H1 (cell line): ENCODE measurements around the gene CYTL1. TPM values are rescaled to one million over a fixed set of nuclear protein-coding genes. Genes with fewer than 3 reads are reported as not detected.

Source experiments
- CTCF ChIA-PET: fragments of 300-600 bp; sonication (Branson Sonifier 250); formaldehyde crosslinking; loops from one replicate; lab custom pipeline; 2021; ENCODE audit not compliant: partially characterized antibody; lab: Charles Lee
- POLR2A ChIA-PET: fragments of 300-600 bp; sonication (Branson Sonifier 250); formaldehyde crosslinking; loops from one replicate; lab custom pipeline; 2021; ENCODE audit warnings: inconsistent platforms; ENCODE audit not compliant: partially characterized antibody; lab: Charles Lee
- DNase-seq, 2 experiments: peaks; one replicate each; pipeline versions ENCODE4 v3.0.0 to v3.0.0-alpha.2; 2010 to 2022; ENCODE audit warnings: low spot score in 2 of 2, low read depth in 1 of 2, mixed read lengths in 1 of 2
- FAIRE-seq: peaks from 2 replicates; lab custom pipeline; 2011; peaks lifted over from hg19 to GRCh38; lab: Jason Lieb, UNC
- H2AFZ ChIP-seq: 2 replicates; pipeline ENCODE4 v1.8.1; 2012; ENCODE audit warnings: low read length, inconsistent platforms
- H2AK5ac ChIP-seq: 2 replicates; pipeline ENCODE4 v1.6.1; 2013; ENCODE audit warnings: low read depth, low read length
- H2BK120ac ChIP-seq: replicated peaks from 2 replicates; pipeline ENCODE3; 2013; ENCODE audit warnings: low read depth, low read length, inconsistent platforms
- H2BK12ac ChIP-seq: 2 replicates; pipeline ENCODE4 v1.6.1; 2013; ENCODE audit warnings: low read depth, low read length
- H2BK15ac ChIP-seq: 2 replicates; pipeline ENCODE4 v1.6.1; 2013; ENCODE audit warnings: low read length
- H2BK20ac ChIP-seq: 2 replicates; pipeline ENCODE4 v1.6.1; 2013; ENCODE audit warnings: low read length
- H2BK5ac ChIP-seq: 2 replicates; pipeline ENCODE4 v1.6.1; 2013; ENCODE audit warnings: low read depth, low read length
- H3K14ac ChIP-seq: 2 replicates; pipeline ENCODE4 v1.6.1; 2013; ENCODE audit warnings: inconsistent platforms; ENCODE audit not compliant: insufficient read length
- H3K18ac ChIP-seq: 2 replicates; pipeline ENCODE4 v1.6.1; 2013; ENCODE audit warnings: low read length; ENCODE audit errors: extremely low read depth
- H3K23ac ChIP-seq: 2 replicates; pipeline ENCODE4 v1.6.1; 2013; ENCODE audit warnings: inconsistent platforms; ENCODE audit not compliant: insufficient read length
- H3K23me2 ChIP-seq: 2 replicates; pipeline ENCODE4 v1.6.1; 2013; ENCODE audit warnings: low read depth, low read length
- H3K27ac ChIP-seq: 2 replicates; pipeline ENCODE4 v1.6.1; 2011; ENCODE audit warnings: low read depth, low read length, inconsistent platforms
- H3K27me3 ChIP-seq, 4 experiments: replicated peaks in 1 of 4; 1 replicate in 1 of 4; 2 replicates in 3 of 4; pipeline versions ENCODE4 v1.6.1 to v1.8.1; 2011 to 2013; ENCODE audit warnings: low read length in 3 of 4, mild to moderate bottlenecking in 3 of 4, inconsistent platforms in 2 of 4, mixed read lengths in 2 of 4, moderate library complexity in 1 of 4; ENCODE audit not compliant: control insufficient read depth in 3 of 4, insufficient read depth in 3 of 4; ENCODE audit errors: extremely low read depth in 1 of 4
- H3K36me3 ChIP-seq, 4 experiments: 2 replicates each; pipeline versions ENCODE4 v1.6.1 to v1.8.1; 2011 to 2013; ENCODE audit warnings: mild to moderate bottlenecking in 4 of 4, low read length in 3 of 4, moderate library complexity in 2 of 4, control low read depth in 1 of 4, inconsistent platforms in 1 of 4; ENCODE audit not compliant: insufficient read depth in 4 of 4, control insufficient read depth in 2 of 4
- H3K4ac ChIP-seq: replicated peaks from 2 replicates; pipeline ENCODE3; 2013; ENCODE audit warnings: low read length, low read depth, mixed read lengths, inconsistent platforms; ENCODE audit not compliant: insufficient read length
- H3K4me1 ChIP-seq, 4 experiments: replicated peaks in 1 of 4; 1 replicate in 1 of 4; 2 replicates in 3 of 4; pipeline versions ENCODE4 v1.6.1 to v1.8.1; 2011 to 2013; ENCODE audit warnings: low read length in 3 of 4, inconsistent platforms in 2 of 4, mixed read lengths in 1 of 4; ENCODE audit not compliant: insufficient read depth in 4 of 4, control insufficient read depth in 3 of 4
- H3K4me2 ChIP-seq, 2 experiments: 2 replicates each; pipeline versions ENCODE4 v1.6.1 to v1.8.1; 2011 to 2013; ENCODE audit warnings: low read depth in 2 of 2, low read length in 2 of 2, control low read depth in 1 of 2, inconsistent platforms in 1 of 2, mild to moderate bottlenecking in 1 of 2; ENCODE audit not compliant: insufficient read depth in 1 of 2
- H3K4me3 ChIP-seq, 4 experiments: fragments of 200-600, 300-600 bp in 1 of 4; sonication (generic), shearing (Covaris generic), sonication (Bioruptor Twin) in 1 of 4; 2 replicates each; pipeline versions ENCODE4 v1.5.1 to v1.8.1; 2011 to 2016; ENCODE audit warnings: low read length in 4 of 4, low read depth in 3 of 4, control low read depth in 2 of 4, inconsistent platforms in 2 of 4, mild to moderate bottlenecking in 2 of 4, mixed read lengths in 1 of 4, moderate library complexity in 1 of 4; ENCODE audit not compliant: insufficient read depth in 2 of 4; ENCODE audit errors: extremely low read depth in 1 of 4
- H3K56ac ChIP-seq: replicated peaks from 2 replicates; pipeline ENCODE3; 2013; ENCODE audit warnings: low read depth, mild to moderate bottlenecking, mixed read lengths, low read length, inconsistent platforms; ENCODE audit not compliant: insufficient read length
- H3K79me1 ChIP-seq: 2 replicates; pipeline ENCODE4 v1.6.1; 2013; ENCODE audit warnings: low read depth, low read length, control low read depth
- H3K79me2 ChIP-seq, 2 experiments: 2 replicates each; pipeline versions ENCODE4 v1.6.1 to v1.8.1; 2012 to 2013; ENCODE audit warnings: low read length in 2 of 2, mild to moderate bottlenecking in 2 of 2, inconsistent platforms in 1 of 2; ENCODE audit not compliant: insufficient read depth in 2 of 2, control insufficient read depth in 1 of 2
- H3K9ac ChIP-seq, 4 experiments: replicated peaks in 1 of 4; 1 replicate in 1 of 4; 2 replicates in 3 of 4; pipeline versions ENCODE4 v1.6.1 to v1.8.1; 2011 to 2013; ENCODE audit warnings: low read depth in 3 of 4, low read length in 3 of 4, control low read depth in 2 of 4, mild to moderate bottlenecking in 2 of 4, moderate library complexity in 2 of 4, inconsistent platforms in 1 of 4; ENCODE audit errors: extremely low read depth in 1 of 4
- H3K9me3 ChIP-seq, 2 experiments: 2 replicates each; pipeline versions ENCODE4 v1.6.1 to v1.8.1; 2012 to 2013; ENCODE audit warnings: mild to moderate bottlenecking in 2 of 2, moderate library complexity in 2 of 2, control low read depth in 1 of 2, inconsistent platforms in 1 of 2, low read depth in 1 of 2, low read length in 1 of 2, mixed read lengths in 1 of 2; ENCODE audit not compliant: insufficient read depth in 2 of 2
- H4K20me1 ChIP-seq, 2 experiments: replicated peaks in 1 of 2; 2 replicates each; pipeline versions ENCODE3 to v1.8.1; 2011 to 2013; ENCODE audit warnings: inconsistent platforms in 2 of 2, low read length in 2 of 2, mild to moderate bottlenecking in 1 of 2; ENCODE audit not compliant: insufficient read depth in 2 of 2, control insufficient read depth in 1 of 2
- H4K5ac ChIP-seq: 2 replicates; pipeline ENCODE4 v1.6.1; 2013; ENCODE audit warnings: low read length, low read depth, mixed read lengths, inconsistent platforms; ENCODE audit not compliant: insufficient read length
- H4K8ac ChIP-seq: 2 replicates; pipeline ENCODE4 v1.8.0; 2013; ENCODE audit warnings: mild to moderate bottlenecking, moderate library complexity, low read length, inconsistent platforms; ENCODE audit not compliant: insufficient read depth; ENCODE audit errors: extremely low read depth
- H4K91ac ChIP-seq: replicated peaks from 2 replicates; pipeline ENCODE3; 2013; ENCODE audit warnings: low read length, mixed read lengths, inconsistent platforms; ENCODE audit not compliant: insufficient read length
- EGR1 ChIP-seq: IDR thresholded peaks from 2 replicates; pipeline ENCODE4 v1.6.1; 2011; ENCODE audit warnings: low read depth, low read length, borderline replicate concordance
- JUND ChIP-seq: IDR thresholded peaks from 2 replicates; pipeline ENCODE4 v1.6.1; 2011; ENCODE audit warnings: mild to moderate bottlenecking, improper control_type of control experiment, low read length
- NRF1 ChIP-seq: IDR thresholded peaks from 2 replicates; pipeline ENCODE4 v1.6.1; 2011; ENCODE audit warnings: mild to moderate bottlenecking, low read depth, low read length, improper control_type of control experiment
- WGBS, 2 experiments: shearing (Covaris generic) in 1 of 2; methylation state at CpG; one replicate each; pipeline versions ENCODE4 v1.1.6 to v1.1.7; 2013 to 2015; ENCODE audit warnings: low lambda C conversion rate in 2 of 2, mixed read lengths in 2 of 2, inconsistent platforms in 1 of 2, low coverage in 1 of 2, missing lambda C conversion rate in 1 of 2; ENCODE audit not compliant: insufficient replicate concordance in 2 of 2, insufficient coverage in 1 of 2, insufficient read length in 1 of 2; ENCODE audit errors: extremely low coverage in 1 of 2, missing lambda C conversion rate in 1 of 2; 5-methylcytosine and 5-hydroxymethylcytosine counted together
- polyA plus RNA-seq, 7 experiments: library from polyadenylated mRNA; depleted of rRNA in 3 of 7; stranded (reverse) in 5 of 7; unstranded in 2 of 7; fragments of >200 nt in 5 of 7; fragments of 200-250 nt in 2 of 7; gene quantifications; 1 replicate in 5 of 7; 2 replicates in 1 of 7; 4 replicates in 1 of 7; pipeline versions ENCODE4 v1.2.1 to v1.2.3, GENCODE V29; 2011 to 2013; ENCODE audit warnings: missing spikeins in 2 of 7, mixed read lengths in 2 of 7
- total RNA-seq: library from RNA; stranded (reverse); fragmentation: NEBNext Ultra II Directional; extraction: Animal tissue kit (Norgen Biotek cat#: 25700); gene quantifications from 2 replicates; pipeline ENCODE4 v1.2.1, GENCODE V29; 2021

CYTL1 gene
- total and polyA plus RNA-seq, 2 of the 8 experiments (the other 6 are each of a cell fraction or from before 2014, with no cell fraction given): 8.6 to 9.8 TPM

GRCh38 chr4:5033281-5033841 lies 14.1 kb upstream of the CYTL1 start:
- no peak overlapping the region for H3K9ac ChIP-seq
- H3K9me3 ChIP-seq: no peaks in the 10 kb centered on the region
- H2BK12ac ChIP-seq: no peak overlapping the region
- H3K18ac ChIP-seq: no peak overlapping the region
- POLR2A ChIA-PET: no interaction called here
- H3K36me3 ChIP-seq: no peaks in the 10 kb centered on the region
- H4K8ac ChIP-seq: no peak overlapping the region
- no peaks in the 10 kb centered on the region for H3K79me1 ChIP-seq
- H3K27ac ChIP-seq: no peak overlapping the region
- H3K4ac ChIP-seq: no peak overlapping the region
- FAIRE-seq (no peak), DNase-seq (no peak)
- no peak overlapping the region for H2AK5ac ChIP-seq
- no peak overlapping the region for H3K23ac ChIP-seq
- H2AFZ ChIP-seq: 0 out of 2 replicates have a peak overlapping the region, but pooled peaks have one; percentile 37
- no peak overlapping the region for H3K56ac ChIP-seq
- no peaks in the 10 kb centered on the region for H3K27me3 ChIP-seq
- no peak overlapping the region for H2BK20ac ChIP-seq
- CTCF ChIA-PET: interaction anchor here (0.5 to 0.7 kb wide), 2 partner anchors 14 to 33 kb away, joined by 3 read pairs; no protein-coding TSS in a partner anchor
- no peaks in the 10 kb centered on the region for H3K23me2 ChIP-seq
- no peak overlapping the region for H4K91ac ChIP-seq
- H3K79me2 ChIP-seq: no peaks in the 10 kb centered on the region
- H3K4me2 ChIP-seq: no peak overlapping the region
- no peak overlapping the region for H3K14ac ChIP-seq
- no peak overlapping the region for H2BK15ac ChIP-seq
- H4K5ac ChIP-seq: no peak overlapping the region
- no peak overlapping the region for H3K4me3 ChIP-seq
- H3K4me1 ChIP-seq: no peaks in the 10 kb centered on the region
- H2BK120ac ChIP-seq: no peak overlapping the region
- H4K20me1 ChIP-seq: no peaks in the 10 kb centered on the region
- TF ChIP-seq EGR1 (no peak), NRF1 (no peak), JUND (no peak)
- H2BK5ac ChIP-seq: no peak overlapping the region
- 80% methylated on average over 10 of the region's 10 CpGs; no CpG with 5 or more reads in 1 of the 2 experiments for WGBS, 2 experiments
